ENCODE data around the gene SH3RF2.

SH3RF2 gene

DNA sequence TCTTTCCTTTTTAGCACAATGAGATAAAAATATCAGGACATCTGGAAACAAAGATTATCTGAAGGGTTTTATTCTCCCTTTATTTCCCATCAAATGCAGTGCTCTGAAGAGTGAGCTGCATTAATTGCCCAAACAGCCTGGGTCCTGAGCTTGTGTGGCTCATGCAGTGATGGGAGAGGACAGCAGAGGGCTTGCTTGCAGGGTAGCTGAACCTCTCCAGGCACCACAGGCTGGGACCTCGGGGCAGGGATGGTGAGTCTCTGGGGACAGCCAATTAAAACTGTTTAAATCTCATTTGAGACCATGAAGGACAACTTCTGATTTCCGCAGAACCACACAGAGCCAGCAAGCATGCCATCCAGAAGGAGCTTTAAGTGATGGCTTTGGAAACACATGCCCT lies 97.7 kb downstream of the SH3RF2 start:
- Histone ChIP-seq H3K79me2 (ENCODE audit: insufficient read depth, low read depth) (no peaks in the 10 kb centered on the region), H3K4me2 (no peak overlapping the region), H3K36me3 (ENCODE audit: insufficient read depth) (no peaks in the 10 kb centered on the region), H3K27me3 (ENCODE audit: insufficient read depth, low read depth) (no peaks in the 10 kb centered on the region), H2AFZ (ENCODE audit: low read depth) (no peak overlapping the region), H4K20me1 (ENCODE audit: insufficient read depth) (no peaks in the 10 kb centered on the region), H3K4me1 (ENCODE audit: low read depth, poor library complexity, severe bottlenecking) (no peaks in the 10 kb centered on the region), H3K4me3 (IDR thresholded peaks at IDR 0.05; ENCODE audit: insufficient read depth, low read depth, low read length) (no peak overlapping the region), H3K9ac (no peak overlapping the region), H3K27ac (no peak overlapping the region)
- TF ChIP-seq, protein P1, sequence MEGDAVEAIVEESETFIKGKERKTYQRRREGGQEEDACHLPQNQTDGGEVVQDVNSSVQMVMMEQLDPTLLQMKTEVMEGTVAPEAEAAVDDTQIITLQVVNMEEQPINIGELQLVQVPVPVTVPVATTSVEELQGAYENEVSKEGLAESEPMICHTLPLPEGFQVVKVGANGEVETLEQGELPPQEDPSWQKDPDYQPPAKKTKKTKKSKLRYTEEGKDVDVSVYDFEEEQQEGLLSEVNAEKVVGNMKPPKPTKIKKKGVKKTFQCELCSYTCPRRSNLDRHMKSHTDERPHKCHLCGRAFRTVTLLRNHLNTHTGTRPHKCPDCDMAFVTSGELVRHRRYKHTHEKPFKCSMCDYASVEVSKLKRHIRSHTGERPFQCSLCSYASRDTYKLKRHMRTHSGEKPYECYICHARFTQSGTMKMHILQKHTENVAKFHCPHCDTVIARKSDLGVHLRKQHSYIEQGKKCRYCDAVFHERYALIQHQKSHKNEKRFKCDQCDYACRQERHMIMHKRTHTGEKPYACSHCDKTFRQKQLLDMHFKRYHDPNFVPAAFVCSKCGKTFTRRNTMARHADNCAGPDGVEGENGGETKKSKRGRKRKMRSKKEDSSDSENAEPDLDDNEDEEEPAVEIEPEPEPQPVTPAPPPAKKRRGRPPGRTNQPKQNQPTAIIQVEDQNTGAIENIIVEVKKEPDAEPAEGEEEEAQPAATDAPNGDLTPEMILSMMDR (conservative IDR thresholded peaks at IDR 0.05; ENCODE audit: low read depth, low read length) = no peak

DNA sequence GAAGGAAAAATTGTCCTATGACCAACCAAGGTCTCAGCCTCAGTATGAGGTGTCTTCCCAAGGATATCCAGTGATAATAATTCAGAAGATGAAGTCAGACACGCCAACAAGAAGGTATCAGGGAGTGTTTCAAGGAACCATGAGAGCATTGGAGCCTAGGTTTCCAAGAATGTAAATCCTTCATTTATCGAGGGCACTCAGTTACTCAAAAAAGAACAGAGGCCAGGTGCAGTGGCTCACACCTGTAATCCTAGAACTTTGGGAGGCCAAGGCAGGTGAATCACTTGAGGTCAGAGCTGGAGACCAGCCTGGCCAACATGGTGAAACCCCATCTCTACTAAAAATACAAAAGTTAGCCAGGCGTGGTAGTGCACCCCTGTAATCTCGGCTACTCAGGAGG lies 98.2 kb downstream of the SH3RF2 start:
- no peaks in the 10 kb centered on the region for H4K20me1 ChIP-seq (ENCODE audit: insufficient read depth)
- H3K27me3 ChIP-seq (ENCODE audit: insufficient read depth, low read depth) = no peaks in the 10 kb centered on the region
- no peak overlapping the region for H3K4me2 ChIP-seq
- H3K27ac ChIP-seq = no peak overlapping the region
- TF ChIP-seq, protein P1 (conservative IDR thresholded peaks at IDR 0.05; ENCODE audit: low read depth, low read length) = no peak
- no peak overlapping the region for H3K9ac ChIP-seq
- no peaks in the 10 kb centered on the region for H3K36me3 ChIP-seq (ENCODE audit: insufficient read depth)
- H3K4me3 ChIP-seq (IDR thresholded peaks at IDR 0.05; ENCODE audit: insufficient read depth, low read depth, low read length) = no peak overlapping the region
- H3K4me1 ChIP-seq (ENCODE audit: low read depth, poor library complexity, severe bottlenecking) = no peaks in the 10 kb centered on the region
- H2AFZ ChIP-seq (ENCODE audit: low read depth) = no peak overlapping the region
- H3K79me2 ChIP-seq (ENCODE audit: insufficient read depth, low read depth) = no peaks in the 10 kb centered on the region

DNA sequence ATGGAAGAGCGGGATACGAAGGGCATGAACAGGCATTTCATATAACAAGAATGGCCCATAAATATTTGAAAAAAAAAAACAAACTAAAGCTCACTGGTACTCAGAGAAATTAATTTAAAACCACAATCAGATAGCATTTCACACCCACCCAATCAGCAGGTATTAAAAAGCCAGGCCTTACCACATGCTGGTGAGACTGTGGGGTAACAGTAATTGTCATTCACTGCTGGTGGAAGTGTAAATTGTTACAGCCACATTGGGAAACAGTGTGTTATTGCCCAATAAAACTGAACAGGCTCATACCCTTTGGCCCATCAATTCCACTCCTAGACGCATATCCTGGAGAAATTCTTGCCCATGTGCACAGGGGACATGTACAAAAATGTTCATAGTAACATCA lies 103.0 kb downstream of the SH3RF2 start:
- Histone ChIP-seq H3K4me2 (no peak overlapping the region), H3K36me3 (ENCODE audit: insufficient read depth) (no peaks in the 10 kb centered on the region), H3K79me2 (ENCODE audit: insufficient read depth, low read depth) (no peaks in the 10 kb centered on the region), H3K4me3 (IDR thresholded peaks at IDR 0.05; ENCODE audit: insufficient read depth, low read depth, low read length) (no peak overlapping the region), H3K27ac (no peak overlapping the region), H3K27me3 (ENCODE audit: insufficient read depth, low read depth) (no peaks in the 10 kb centered on the region), H4K20me1 (ENCODE audit: insufficient read depth) (no peaks in the 10 kb centered on the region), H2AFZ (ENCODE audit: low read depth) (no peak overlapping the region), H3K4me1 (ENCODE audit: low read depth, poor library complexity, severe bottlenecking) (no peaks in the 10 kb centered on the region), H3K9ac (no peak overlapping the region)
- TF ChIP-seq, protein P1 (conservative IDR thresholded peaks at IDR 0.05; ENCODE audit: low read depth, low read length) = no peak

GRCh38 chr5:146040527-146040926 lies 104.1 kb downstream of the SH3RF2 start:
- Histone ChIP-seq H3K4me3 (IDR thresholded peaks at IDR 0.05; ENCODE audit: insufficient read depth, low read depth, low read length) (no peak overlapping the region), H3K27me3 (ENCODE audit: insufficient read depth, low read depth) (no peaks in the 10 kb centered on the region), H3K9ac (no peak overlapping the region), H3K36me3 (ENCODE audit: insufficient read depth) (no peaks in the 10 kb centered on the region), H2AFZ (ENCODE audit: low read depth) (no peak overlapping the region), H4K20me1 (ENCODE audit: insufficient read depth) (no peaks in the 10 kb centered on the region), H3K79me2 (ENCODE audit: insufficient read depth, low read depth) (no peaks in the 10 kb centered on the region), H3K4me2 (no peak overlapping the region), H3K4me1 (ENCODE audit: low read depth, poor library complexity, severe bottlenecking) (no peaks in the 10 kb centered on the region), H3K27ac (no peak overlapping the region)
- TF ChIP-seq, protein P1 (conservative IDR thresholded peaks at IDR 0.05; ENCODE audit: low read depth, low read length) = no peak

All from KMS-11 (cell line).